ENCODE results near the gene RBCK1.
"Not testable (repeated sequence)": the region's sequence is repeated elsewhere in the genome, so short reads cannot be mapped to it uniquely, and the experiment has no call there.

RBCK1 gene

GRCh38 chr20:433300-433975 is 25.3 kb downstream of the RBCK1 start:
- ATAC-seq = peak; percentile 93

GRCh38 chr20:434221-434620 is 26.1 kb downstream of the RBCK1 start:
- no peak for ATAC-seq
- no peak for DNase-seq
- peaks cover 91% of the 10 kb centered on the region for H3K4me1 Mint-ChIP-seq
- no peaks in the 10 kb centered on the region for H3K9me3 Mint-ChIP-seq
- peak overlapping the region in 1 of 2 donors; percentile 49 for H3K27ac Mint-ChIP-seq
- H3K27me3 Mint-ChIP-seq = no peaks in the 10 kb centered on the region
- H3K4me3 Mint-ChIP-seq = peak overlapping the region; percentile 16 to 71

More at GRCh38 chr20:433300-433975, 25.3 kb downstream of the RBCK1 start:
- H3K4me1 Mint-ChIP-seq = peaks cover 83% of the 10 kb centered on the region
- H3K9me3 Mint-ChIP-seq = no peaks in the 10 kb centered on the region
- no peaks in the 10 kb centered on the region for H3K27me3 Mint-ChIP-seq
- DNase-seq = peak; percentile 50 to 82
- peak overlapping the region; percentile 72 to 74 for H3K27ac Mint-ChIP-seq
- H3K4me3 Mint-ChIP-seq = peak overlapping the region; percentile 62 to 71

GRCh38 chr20:434661-435419 is 26.7 kb downstream of the RBCK1 start:
- Mint-ChIP-seq H3K9me3 (no peaks in the 10 kb centered on the region), H3K4me3 (peak overlapping the region; percentile 16 to 71), H3K4me1 (peaks cover 95% of the 10 kb centered on the region), H3K27me3 (no peaks in the 10 kb centered on the region), H3K27ac (peak overlapping the region in 1 of 2 donors; percentile 35)
- ATAC-seq = no peak
- no peak for DNase-seq

- Mint-ChIP-seq H3K9me3 (no peaks in the 10 kb centered on the region), H3K4me1 (peaks cover 95% of the 10 kb centered on the region), H3K4me3 (no peak overlapping the region), H3K27ac (no peak overlapping the region), H3K27me3 (no peaks in the 10 kb centered on the region)
- ATAC-seq = no peak
- DNase-seq = no peak
Measured at GRCh38 chr20:435558-435957, 27.5 kb downstream of the RBCK1 start.

DNA sequence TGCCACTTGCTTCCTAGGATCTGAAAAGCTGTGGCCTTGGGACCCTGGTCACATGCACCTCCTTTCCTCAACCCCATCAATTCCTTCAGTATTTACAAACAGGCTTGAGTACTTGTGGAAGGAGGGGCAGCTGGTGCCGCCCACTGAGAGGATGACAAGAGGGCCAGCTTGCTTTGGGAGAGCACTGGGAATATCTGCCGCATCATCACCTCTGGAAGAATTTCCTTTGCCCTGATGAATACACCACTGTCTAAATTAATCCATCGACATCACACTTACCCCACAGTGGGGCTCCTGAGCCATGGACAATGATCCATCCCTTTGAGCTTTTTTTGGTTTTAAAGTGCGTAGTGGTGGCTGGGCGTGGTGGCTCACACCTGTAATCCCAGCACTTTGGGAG is 28.4 kb downstream of the RBCK1 start:
- no peaks in the 10 kb centered on the region for H3K9me3 Mint-ChIP-seq
- H3K27ac Mint-ChIP-seq = peak overlapping the region in 1 of 2 donors; percentile 85
- H3K27me3 Mint-ChIP-seq = no peaks in the 10 kb centered on the region
- no peak overlapping the region for H3K4me3 Mint-ChIP-seq
- ATAC-seq (no peak), DNase-seq (no peak)
- peaks cover 88% of the 10 kb centered on the region for H3K4me1 Mint-ChIP-seq

- no peaks in the 10 kb centered on the region for H3K27me3 Mint-ChIP-seq
- DNase-seq (no peak), ATAC-seq (peak; percentile 10)
- H3K4me3 Mint-ChIP-seq = peak overlapping the region; percentile 62 to 74
- H3K9me3 Mint-ChIP-seq = no peaks in the 10 kb centered on the region
- peaks cover 73% of the 10 kb centered on the region for H3K4me1 Mint-ChIP-seq
- peak overlapping the region in 1 of 2 donors; percentile 90 for H3K27ac Mint-ChIP-seq
Measured at GRCh38 chr20:437787-438486, 29.8 kb downstream of the RBCK1 start.

GRCh38 chr20:438571-439469 is 30.7 kb downstream of the RBCK1 start:
- Mint-ChIP-seq H3K4me1 (peaks cover 64% of the 10 kb centered on the region), H3K27me3 (no peaks in the 10 kb centered on the region), H3K27ac (peak overlapping the region; percentile 85 to 90), H3K4me3 (peak overlapping the region; percentile 62 to 74), H3K9me3 (no peaks in the 10 kb centered on the region)
- ATAC-seq (peak; percentile 85), DNase-seq (peak; percentile 49 to 84)

DNA sequence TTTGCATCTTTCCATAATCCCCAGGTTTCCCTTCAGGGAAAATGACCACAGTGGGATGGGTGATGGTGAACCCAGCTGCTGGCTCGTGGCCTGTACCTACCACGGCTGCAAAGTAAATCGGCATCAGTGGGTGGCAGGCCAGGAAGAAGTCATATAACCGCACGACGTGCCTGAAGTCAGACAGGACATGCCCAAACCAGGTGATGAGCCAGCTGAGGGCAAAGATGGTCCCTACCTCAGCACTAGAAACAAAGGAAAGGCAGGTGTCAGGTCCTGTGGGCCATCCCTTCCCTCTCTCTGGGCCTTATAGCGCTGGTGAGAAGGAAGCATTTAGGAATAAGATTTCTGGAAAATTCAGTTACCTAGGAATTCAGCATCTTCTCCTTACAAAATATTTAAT is 32.0 kb downstream of the RBCK1 start:
- DNase-seq (no peak), ATAC-seq (no peak)
- Mint-ChIP-seq H3K4me3 (no peak overlapping the region), H3K27ac (no peak overlapping the region), H3K4me1 (peaks cover 51% of the 10 kb centered on the region), H3K27me3 (no peaks in the 10 kb centered on the region), H3K9me3 (no peaks in the 10 kb centered on the region)

DNA sequence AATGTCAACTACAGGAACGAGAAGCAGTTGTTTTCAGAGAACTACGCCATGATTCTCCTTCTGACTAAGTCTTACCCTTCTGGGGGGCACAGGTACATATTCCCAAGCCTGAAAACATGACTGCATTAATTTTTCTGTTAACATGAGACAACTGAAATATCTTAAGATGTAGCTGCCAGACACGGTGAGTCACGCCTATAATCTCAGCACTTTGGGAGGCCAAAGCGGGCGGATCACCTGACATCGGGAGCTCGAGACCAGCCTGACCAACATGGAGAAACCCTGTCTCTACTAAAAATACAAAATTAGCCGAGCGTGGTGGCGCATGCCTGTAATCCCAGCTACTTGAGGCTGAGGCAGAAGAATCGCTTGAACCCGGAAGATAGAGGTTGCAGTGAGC is 32.5 kb downstream of the RBCK1 start:
- no peaks in the 10 kb centered on the region for H3K9me3 Mint-ChIP-seq
- H3K27ac Mint-ChIP-seq = peak overlapping the region in 1 of 2 donors; percentile 34
- no peak for DNase-seq
- no peak for ATAC-seq
- no peak overlapping the region for H3K4me3 Mint-ChIP-seq
- peaks cover 46% of the 10 kb centered on the region for H3K4me1 Mint-ChIP-seq
- no peaks in the 10 kb centered on the region for H3K27me3 Mint-ChIP-seq

GRCh38 chr20:443223-443775 is 35.2 kb downstream of the RBCK1 start:
- Mint-ChIP-seq H3K4me3 (no peak overlapping the region), H3K4me1 (peaks cover 25% of the 10 kb centered on the region), H3K27ac (no peak overlapping the region)

DNA sequence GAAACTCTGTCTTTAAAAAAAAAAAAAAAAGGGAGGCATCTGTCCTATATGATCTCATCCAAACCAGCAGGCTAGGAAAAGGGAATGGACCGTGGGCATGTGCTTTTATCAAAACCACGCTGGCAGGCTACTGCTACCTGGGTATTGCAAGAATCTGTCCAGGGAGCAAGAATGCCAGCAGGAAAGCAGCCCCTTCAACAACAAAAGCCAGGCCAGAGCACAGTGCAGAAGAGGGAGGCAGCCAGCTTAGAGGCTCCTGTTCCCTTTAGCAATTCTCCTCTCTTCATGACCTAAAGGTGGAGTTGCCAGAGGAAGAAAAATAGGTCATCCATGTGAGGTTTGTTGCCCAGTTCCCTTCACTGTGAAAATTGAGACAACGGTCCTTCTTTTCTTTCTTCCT is 36.0 kb downstream of the RBCK1 start:
- no peaks in the 10 kb centered on the region for H3K27me3 Mint-ChIP-seq
- H3K27ac Mint-ChIP-seq = no peak overlapping the region
- ATAC-seq = no peak
- H3K9me3 Mint-ChIP-seq = no peaks in the 10 kb centered on the region
- H3K4me1 Mint-ChIP-seq = peaks cover 17% of the 10 kb centered on the region
- no peak for DNase-seq
- H3K4me3 Mint-ChIP-seq = no peak overlapping the region

More at GRCh38 chr20:443223-443775, 35.2 kb downstream of the RBCK1 start:
- H3K9me3 Mint-ChIP-seq = no peaks in the 10 kb centered on the region
- ATAC-seq = no peak
- no peaks in the 10 kb centered on the region for H3K27me3 Mint-ChIP-seq
- DNase-seq = no peak

GRCh38 chr20:444862-445426 is 36.8 kb downstream of the RBCK1 start:
- ATAC-seq (no peak), DNase-seq (no peak)
- H3K27ac Mint-ChIP-seq = no peak overlapping the region
- no peak overlapping the region for H3K4me3 Mint-ChIP-seq
- no peaks in the 10 kb centered on the region for H3K9me3 Mint-ChIP-seq
- H3K4me1 Mint-ChIP-seq = peaks cover 8% of the 10 kb centered on the region
- no peaks in the 10 kb centered on the region for H3K27me3 Mint-ChIP-seq

GRCh38 chr20:445514-446336 is 37.6 kb downstream of the RBCK1 start:
- H3K27ac Mint-ChIP-seq = no peak overlapping the region
- peaks cover under 1% of the 10 kb centered on the region for H3K4me1 Mint-ChIP-seq
- no peak for ATAC-seq
- H3K9me3 Mint-ChIP-seq = no peaks in the 10 kb centered on the region
- no peaks in the 10 kb centered on the region for H3K27me3 Mint-ChIP-seq
- DNase-seq = no peak
- H3K4me3 Mint-ChIP-seq = no peak overlapping the region

DNA sequence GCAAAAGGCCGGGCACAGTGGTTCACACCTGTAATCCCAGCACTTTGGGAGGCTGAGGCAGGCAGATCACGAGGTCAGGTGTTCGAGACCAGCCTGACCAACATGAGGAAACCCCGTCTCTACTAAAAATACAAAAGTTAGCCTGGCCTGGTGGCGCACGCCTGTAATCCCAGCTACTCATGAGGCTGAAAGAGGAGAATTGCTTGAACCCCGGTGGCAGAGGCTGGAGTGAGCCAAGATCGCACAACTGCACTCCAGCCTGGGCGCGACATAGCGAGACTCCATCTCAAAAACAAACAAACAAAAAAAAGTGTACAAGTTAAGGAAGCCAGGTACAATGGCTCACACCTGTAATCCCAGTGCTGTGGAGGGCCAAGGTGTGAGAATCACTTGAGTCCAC is 43.9 kb downstream of the RBCK1 start:
- not testable (repeated sequence) for ATAC-seq, DNase-seq, H3K27me3 Mint-ChIP-seq

More for the DNA sequence above, 43.9 kb downstream of the RBCK1 start:
- not testable (repeated sequence) for H3K4me3 Mint-ChIP-seq, H3K4me1 Mint-ChIP-seq, H3K27ac Mint-ChIP-seq, H3K9me3 Mint-ChIP-seq
